Mesothelial cell of epicardium (in vitro differentiated cells): ENCODE results near the gene COX7A1. TPM values are rescaled to one million over a fixed set of nuclear protein-coding genes. Genes with fewer than 3 reads are reported as not detected.
"Not testable (repeated sequence)": the region's sequence is repeated elsewhere in the genome, so short reads cannot be mapped to it uniquely, and the experiment has no call there.

Experiments used
- DNase-seq, 2 experiments: peaks; one replicate each; pipeline ENCODE4 v3.0.0; 2021; ENCODE audit warnings: low spot score in 2 of 2; ENCODE audit not compliant: unreplicated experiment in 2 of 2
- H3K27ac Mint-ChIP-seq: 2 replicates; pipeline ENCODE4 v1.8.0; 2021; ENCODE audit warnings: mixed read lengths
- H3K27me3 Mint-ChIP-seq: 2 replicates; pipeline ENCODE4 v1.8.0; 2021; ENCODE audit warnings: low read depth, mixed read lengths
- H3K36me3 Mint-ChIP-seq: 2 replicates; pipeline ENCODE4 v1.8.0; 2021; ENCODE audit warnings: mixed read lengths
- H3K4me1 Mint-ChIP-seq: 2 replicates; pipeline ENCODE4 v1.8.0; 2021; ENCODE audit warnings: mixed read lengths
- H3K4me3 Mint-ChIP-seq: 2 replicates; pipeline ENCODE4 v1.8.0; 2021; ENCODE audit warnings: mild to moderate bottlenecking, moderate library complexity, mixed read lengths
- H3K9me3 Mint-ChIP-seq: 2 replicates; pipeline ENCODE4 v1.8.0; 2021; ENCODE audit warnings: mixed read lengths
- CTCF ChIP-seq: fragments of 200-600 bp; sonication (generic); IDR thresholded peaks from one replicate; pipeline ENCODE4 v1.5.0; 2021; ENCODE audit warnings: antibody characterized with exemption; ENCODE audit not compliant: unreplicated experiment
- total RNA-seq: library from RNA; stranded (reverse); gene quantifications from 3 replicates; pipeline ENCODE4 v1.2.1, GENCODE V29; 2021

The COX7A1 gene
- not detected in 3 replicates for total RNA-seq

DNA sequence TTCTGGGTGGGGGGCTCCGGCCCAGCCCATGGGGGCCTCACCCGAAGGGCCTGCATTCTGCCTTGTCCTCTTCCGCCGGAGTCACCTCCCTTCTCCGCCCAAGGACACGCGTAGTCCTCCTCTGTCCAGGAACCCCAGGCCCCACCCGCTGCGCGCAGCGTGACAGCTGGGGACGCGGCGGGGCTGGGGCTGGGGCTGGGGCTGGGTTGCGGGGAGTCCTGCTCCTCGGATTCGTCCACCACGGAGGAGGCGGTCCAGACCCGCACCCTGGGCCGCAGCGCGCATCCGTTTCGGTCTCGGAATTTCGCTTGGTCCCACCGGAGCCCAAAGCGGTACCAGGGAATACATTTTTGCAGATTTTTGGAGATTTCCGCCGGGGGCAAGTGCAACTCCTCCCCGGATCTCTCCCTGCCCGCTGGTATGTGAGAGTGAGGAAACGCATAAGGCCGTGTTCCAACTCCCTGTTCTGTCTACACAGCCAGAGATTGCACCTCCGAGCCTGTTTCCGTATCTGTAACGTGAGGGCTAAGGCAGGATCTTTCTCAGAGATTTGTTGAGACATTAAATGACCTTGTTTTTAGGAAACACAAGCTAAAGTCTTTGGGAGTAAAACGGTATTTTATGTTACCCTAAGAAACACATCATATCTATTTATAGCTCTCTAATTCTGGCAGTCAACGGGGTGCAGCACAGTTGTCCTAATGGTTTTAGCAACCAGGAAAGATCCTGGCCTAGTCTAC is at the start of gene COX7A1:
TSS of gene COX7A1 (minus strand) at position 96 of the 740 bp plus-strand sequence. CDS start at position 56, 40 bp downstream.
- no peaks in the 10 kb centered on the region for H3K9me3 Mint-ChIP-seq
- no peaks in the 10 kb centered on the region for H3K27me3 Mint-ChIP-seq
- no peak for DNase-seq
- H3K36me3 Mint-ChIP-seq: peaks cover 20% of the 10 kb centered on the region
- H3K4me3 Mint-ChIP-seq: no peak within 1 kb of the TSS
- TF ChIP-seq CTCF: no peak
- no peaks in the 10 kb centered on the region for H3K4me1 Mint-ChIP-seq
- H3K27ac Mint-ChIP-seq: no peak within 1 kb of the TSS

- Mint-ChIP-seq H3K36me3 (peaks cover 10% of the 10 kb centered on the region), H3K4me3 (no peak overlapping the region)
Observed at GRCh38 chr19:36201684-36202083, 49.4 kb upstream of the COX7A1 start.

DNA sequence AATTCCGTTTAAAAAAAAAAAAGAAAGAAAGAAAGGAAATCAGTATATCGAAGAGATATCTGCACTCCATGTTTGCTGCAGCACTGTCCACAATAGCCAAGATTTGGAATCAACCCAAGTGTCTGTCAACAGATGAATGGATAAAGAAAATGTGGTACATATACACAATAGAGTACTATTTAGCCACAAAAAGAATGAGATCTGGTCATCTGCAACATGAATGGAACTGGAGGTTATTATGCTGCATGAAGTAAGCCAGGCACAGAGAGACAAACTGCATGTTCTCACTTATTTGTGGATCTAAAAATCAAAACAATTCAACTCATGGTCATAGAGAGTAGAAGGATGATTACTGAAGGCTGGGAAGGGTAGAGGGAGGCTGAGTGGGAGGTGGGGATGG is 45.9 kb upstream of the COX7A1 start:
- TF ChIP-seq CTCF: no peak
- no peak overlapping the region for H3K4me3 Mint-ChIP-seq
- H3K9me3 Mint-ChIP-seq: no peaks in the 10 kb centered on the region
- no peaks in the 10 kb centered on the region for H3K4me1 Mint-ChIP-seq
- peaks cover 18% of the 10 kb centered on the region for H3K36me3 Mint-ChIP-seq
- no peak overlapping the region for H3K27ac Mint-ChIP-seq
- DNase-seq: no peak
- H3K27me3 Mint-ChIP-seq: no peaks in the 10 kb centered on the region

More at GRCh38 chr19:36201684-36202083, 49.4 kb upstream of the COX7A1 start:
- H3K27me3 Mint-ChIP-seq: no peaks in the 10 kb centered on the region
- DNase-seq: no peak
- H3K27ac Mint-ChIP-seq: no peak overlapping the region
- no peaks in the 10 kb centered on the region for H3K9me3 Mint-ChIP-seq
- TF ChIP-seq CTCF: no peak
- no peaks in the 10 kb centered on the region for H3K4me1 Mint-ChIP-seq

DNA sequence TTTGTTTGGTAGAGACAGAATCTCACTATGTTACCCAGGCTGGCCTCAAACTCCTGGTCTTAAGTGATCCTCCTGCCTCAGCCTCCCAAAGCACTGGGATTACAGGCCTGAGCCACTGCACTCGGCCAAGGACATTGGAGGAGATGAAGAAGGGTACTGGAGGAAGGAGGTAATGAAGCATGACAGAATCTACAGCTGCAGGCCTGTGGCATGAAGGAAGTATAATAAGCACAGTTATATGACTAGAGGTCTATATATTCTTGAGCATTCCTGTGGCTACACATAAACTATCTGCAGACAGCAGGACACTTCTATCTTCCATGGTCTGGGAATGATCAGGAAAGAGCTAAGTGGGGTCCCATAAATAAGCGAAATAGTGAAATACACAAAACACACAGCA is 44.0 kb upstream of the COX7A1 start:
- Mint-ChIP-seq H3K27me3 (no peaks in the 10 kb centered on the region), H3K4me1 (no peaks in the 10 kb centered on the region), H3K9me3 (no peaks in the 10 kb centered on the region), H3K27ac (no peak overlapping the region), H3K36me3 (peaks cover 24% of the 10 kb centered on the region), H3K4me3 (no peak overlapping the region)
- no peak for TF ChIP-seq CTCF
- DNase-seq: no peak

DNA sequence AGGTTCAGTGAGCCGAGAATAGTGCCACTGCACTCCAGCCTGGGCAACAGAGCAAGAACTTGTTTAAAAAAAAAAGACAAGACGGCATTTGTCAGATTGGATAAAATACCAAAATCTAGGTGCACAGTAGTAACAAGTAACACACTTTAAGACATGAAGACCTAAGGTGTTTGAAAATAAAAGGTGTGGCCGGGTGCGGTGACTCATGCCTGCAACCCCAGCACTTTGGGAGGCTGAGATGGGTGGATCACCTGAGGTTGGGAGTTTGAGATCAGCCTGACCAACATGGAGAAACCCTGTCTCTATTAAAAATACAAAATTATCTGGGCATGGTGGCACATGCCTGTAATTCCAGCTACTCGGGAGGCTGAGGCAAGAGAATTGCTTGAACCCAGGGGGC is 34.5 kb upstream of the COX7A1 start:
- Mint-ChIP-seq H3K36me3 (peaks cover 15% of the 10 kb centered on the region), H3K4me1 (peaks cover 12% of the 10 kb centered on the region)
- not testable (repeated sequence) for H3K27ac Mint-ChIP-seq, H3K4me3 Mint-ChIP-seq, H3K27me3 Mint-ChIP-seq, DNase-seq, H3K9me3 Mint-ChIP-seq

GRCh38 chr19:36183245-36183628 is 31.0 kb upstream of the COX7A1 start:
- Mint-ChIP-seq H3K9me3 (no peaks in the 10 kb centered on the region), H3K4me3 (no peak overlapping the region), H3K27me3 (no peaks in the 10 kb centered on the region), H3K36me3 (peaks cover 8% of the 10 kb centered on the region), H3K27ac (peak overlapping the region; percentile 91), H3K4me1 (peaks cover 12% of the 10 kb centered on the region)
- no peak for TF ChIP-seq CTCF
- no peak for DNase-seq
